MM.1S (cell line): ENCODE results near the gene TLCD3B.
A peak's percentile ranks its signal among the peaks of the same experiment; 100 is the strongest.

ENCODE experiments used
- DNase-seq: peaks from one replicate; pipeline ENCODE4 v3.0.0-alpha.2; 2015
- H2AFZ ChIP-seq: fragments of 300-600 bp; sonication (generic); 2 replicates; pipeline ENCODE4 v1.6.0; 2016; ENCODE audit warnings: antibody characterized with exemption, low read length
- H3F3A ChIP-seq: fragments of 300-600 bp; sonication (generic); 2 replicates; pipeline ENCODE4 v1.6.1; 2016; ENCODE audit warnings: mild to moderate bottlenecking, antibody characterized with exemption, low read length, moderate library complexity, mixed read lengths; ENCODE audit not compliant: insufficient read depth
- H3K27ac ChIP-seq: fragments of 300-600 bp; sonication (generic); 2 replicates; pipeline ENCODE4 v1.5.1; 2016; ENCODE audit warnings: mild to moderate bottlenecking, low read length
- H3K27me3 ChIP-seq: fragments of 300-600 bp; sonication (generic); replicated peaks from 2 replicates; pipeline ENCODE4 v1.6.0; 2016; ENCODE audit warnings: low read length; ENCODE audit not compliant: insufficient read depth
- H3K36me3 ChIP-seq: fragments of 300-600 bp; sonication (generic); replicated peaks from 2 replicates; pipeline ENCODE4 v1.6.1; 2016; ENCODE audit warnings: mild to moderate bottlenecking, low read length, mixed read lengths; ENCODE audit not compliant: insufficient read depth
- H3K4me1 ChIP-seq: fragments of 300-600 bp; sonication (generic); 2 replicates; pipeline ENCODE4 v1.6.1; 2016; ENCODE audit warnings: low read length, mixed read lengths
- H3K4me2 ChIP-seq: fragments of 300-600 bp; sonication (generic); 2 replicates; pipeline ENCODE4 v1.6.0; 2016; ENCODE audit warnings: low read depth, low read length
- H3K4me3 ChIP-seq: fragments of 300-600 bp; sonication (generic); 2 replicates; pipeline ENCODE4 v1.5.1; 2016; ENCODE audit warnings: low read length, mixed read lengths
- H3K79me2 ChIP-seq: fragments of 300-600 bp; sonication (generic); 2 replicates; pipeline ENCODE4 v1.6.1; 2016; ENCODE audit warnings: mixed run types, low read length, mixed read lengths
- H3K9ac ChIP-seq: fragments of 300-600 bp; sonication (generic); 2 replicates; pipeline ENCODE4 v1.6.1; 2016; ENCODE audit warnings: low read length, mixed read lengths
- H3K9me2 ChIP-seq: fragments of 300-600 bp; sonication (generic); replicated peaks from 2 replicates; pipeline ENCODE4 v1.6.1; 2016; ENCODE audit warnings: mild to moderate bottlenecking, low read length, mixed read lengths; ENCODE audit not compliant: insufficient read depth
- H3K9me3 ChIP-seq: fragments of 300-600 bp; sonication (generic); replicated peaks from 2 replicates; pipeline ENCODE4 v1.6.1; 2016; ENCODE audit warnings: mild to moderate bottlenecking, low read length, mixed read lengths; ENCODE audit not compliant: insufficient read depth
- H4K20me1 ChIP-seq: fragments of 300-600 bp; sonication (generic); 2 replicates; pipeline ENCODE4 v1.6.1; 2016; ENCODE audit warnings: mild to moderate bottlenecking, low read length, moderate library complexity, mixed read lengths; ENCODE audit not compliant: insufficient read depth
- EZH2 ChIP-seq: fragments of 300-600 bp; sonication (generic); optimal IDR thresholded peaks from 2 replicates; pipeline ENCODE3; 2017; ENCODE audit warnings: low read depth, mild to moderate bottlenecking, antibody characterized with exemption, low read length, mixed read lengths
- EZH2phosphoT487 ChIP-seq: fragments of 300-600 bp; sonication (generic); IDR thresholded peaks from 2 replicates; pipeline ENCODE4 v1.6.1; 2018; ENCODE audit warnings: antibody characterized with exemption, low read length
- TF ChIP-seq, protein P1 (sequence below): fragments of 300-600 bp; sonication (generic); IDR thresholded peaks from 2 replicates; pipeline ENCODE4 v1.5.1; 2016; ENCODE audit warnings: antibody characterized with exemption, low read length, mixed read lengths

The TLCD3B gene

DNA sequence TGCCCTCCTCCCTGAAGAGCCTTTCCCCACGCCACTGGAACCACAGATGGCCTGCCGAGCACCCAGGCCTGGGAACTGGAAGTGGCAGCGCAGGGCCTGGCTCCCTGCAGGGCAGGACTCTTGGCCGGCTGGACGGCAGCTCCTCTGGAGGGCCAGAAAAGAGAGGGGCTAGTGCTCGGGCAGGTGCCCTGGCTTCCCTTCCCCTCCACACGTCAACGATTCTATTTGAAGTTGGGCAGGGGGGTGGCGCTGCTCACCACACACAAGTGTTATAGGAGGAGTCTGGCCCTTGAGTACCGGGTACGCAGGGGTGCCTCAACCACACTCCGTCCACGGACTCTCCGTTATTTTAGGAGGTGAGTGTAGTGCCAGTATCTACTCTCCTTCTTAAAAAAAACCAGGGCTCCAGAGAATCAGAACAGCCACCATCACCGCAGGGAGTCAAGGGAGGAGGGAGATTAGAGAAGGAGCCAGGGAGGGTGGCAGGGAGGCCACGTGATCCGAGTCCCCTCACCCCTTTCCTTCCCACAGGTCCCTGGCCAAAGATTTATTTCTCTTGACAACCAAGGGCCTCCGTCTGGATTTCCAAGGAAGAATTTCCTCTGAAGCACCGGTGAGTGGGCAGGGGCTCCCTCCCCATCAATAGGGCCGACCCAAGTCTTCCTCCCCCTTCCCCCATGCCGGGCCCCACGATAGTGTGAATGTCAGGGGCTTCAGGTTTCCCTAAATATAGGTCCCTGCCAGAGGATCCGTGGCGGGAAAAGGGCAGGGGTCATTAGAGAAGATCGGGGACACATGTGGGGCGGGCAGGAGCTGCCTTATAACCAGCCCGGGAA is 33.0 kb upstream of the TLCD3B start:
- H3K9me3 ChIP-seq: no peaks in the 10 kb centered on the region
- no peaks in the 10 kb centered on the region for H3K9me2 ChIP-seq
- peaks cover 13% of the 10 kb centered on the region for H3K36me3 ChIP-seq
- DNase-seq: peak; percentile 89
- no peaks in the 10 kb centered on the region for H3K27me3 ChIP-seq
- H3K4me3 ChIP-seq: peak overlapping the region; percentile 92
- peak overlapping the region; percentile 93 for H3K9ac ChIP-seq
- TF ChIP-seq, protein P1, sequence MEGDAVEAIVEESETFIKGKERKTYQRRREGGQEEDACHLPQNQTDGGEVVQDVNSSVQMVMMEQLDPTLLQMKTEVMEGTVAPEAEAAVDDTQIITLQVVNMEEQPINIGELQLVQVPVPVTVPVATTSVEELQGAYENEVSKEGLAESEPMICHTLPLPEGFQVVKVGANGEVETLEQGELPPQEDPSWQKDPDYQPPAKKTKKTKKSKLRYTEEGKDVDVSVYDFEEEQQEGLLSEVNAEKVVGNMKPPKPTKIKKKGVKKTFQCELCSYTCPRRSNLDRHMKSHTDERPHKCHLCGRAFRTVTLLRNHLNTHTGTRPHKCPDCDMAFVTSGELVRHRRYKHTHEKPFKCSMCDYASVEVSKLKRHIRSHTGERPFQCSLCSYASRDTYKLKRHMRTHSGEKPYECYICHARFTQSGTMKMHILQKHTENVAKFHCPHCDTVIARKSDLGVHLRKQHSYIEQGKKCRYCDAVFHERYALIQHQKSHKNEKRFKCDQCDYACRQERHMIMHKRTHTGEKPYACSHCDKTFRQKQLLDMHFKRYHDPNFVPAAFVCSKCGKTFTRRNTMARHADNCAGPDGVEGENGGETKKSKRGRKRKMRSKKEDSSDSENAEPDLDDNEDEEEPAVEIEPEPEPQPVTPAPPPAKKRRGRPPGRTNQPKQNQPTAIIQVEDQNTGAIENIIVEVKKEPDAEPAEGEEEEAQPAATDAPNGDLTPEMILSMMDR: peak; percentile 50
- no peak for TF ChIP-seq EZH2
- TF ChIP-seq EZH2phosphoT487: no peak
- peaks cover 22% of the 10 kb centered on the region for H3K4me1 ChIP-seq
- peak overlapping the region; percentile 90 for H3K4me2 ChIP-seq
- peak overlapping the region; percentile 82 for H2AFZ ChIP-seq
- H4K20me1 ChIP-seq: peaks cover 12% of the 10 kb centered on the region
- peaks cover 50% of the 10 kb centered on the region for H3K79me2 ChIP-seq
- H3K27ac ChIP-seq: peak overlapping the region; percentile 95
- H3F3A ChIP-seq: peaks cover 22% of the 10 kb centered on the region

DNA sequence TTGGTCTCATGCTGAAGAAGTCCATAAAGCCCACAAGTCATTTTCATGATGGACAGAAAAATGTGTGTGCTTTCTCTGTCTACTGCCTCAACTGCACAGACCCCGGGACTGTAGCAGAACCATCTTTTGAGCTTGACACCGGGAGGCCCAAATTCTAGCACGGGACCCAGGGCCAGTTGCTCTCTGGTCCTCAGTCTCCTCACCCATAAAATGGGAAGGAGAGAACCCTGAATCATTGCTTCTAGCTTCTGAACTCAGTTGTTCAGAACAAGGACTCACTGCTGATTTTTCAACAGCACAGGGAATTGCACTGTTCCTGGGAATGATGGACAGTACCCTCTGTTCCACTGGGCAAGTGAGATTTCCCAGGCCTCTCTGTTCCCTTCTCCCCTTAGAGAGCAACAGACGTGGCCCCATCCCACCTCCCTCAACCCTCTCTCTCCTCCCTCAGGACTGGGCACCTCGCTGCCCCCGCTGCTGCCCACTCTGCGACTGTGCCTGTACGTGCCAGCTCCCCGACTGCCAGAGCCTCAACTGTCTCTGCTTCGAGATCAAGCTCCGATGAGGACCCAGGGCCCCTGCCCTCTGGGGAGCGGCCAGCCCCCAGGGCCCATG is 32.3 kb upstream of the TLCD3B start:
- Histone ChIP-seq H3K79me2 (peaks cover 43% of the 10 kb centered on the region), H3K9ac (peak overlapping the region; percentile 93), H3K4me2 (peak overlapping the region; percentile 90), H3K36me3 (peaks cover 7% of the 10 kb centered on the region; the same call in 1 of the 2 replicates), H3K9me2 (no peaks in the 10 kb centered on the region), H2AFZ (peak overlapping the region; percentile 82), H3K27ac (peak overlapping the region; percentile 95), H3F3A (peaks cover 22% of the 10 kb centered on the region), H3K4me3 (peak overlapping the region; percentile 92), H3K9me3 (no peaks in the 10 kb centered on the region), H3K27me3 (no peaks in the 10 kb centered on the region), H3K4me1 (peaks cover 20% of the 10 kb centered on the region), H4K20me1 (peaks cover 7% of the 10 kb centered on the region)
- TF ChIP-seq EZH2 (no peak), EZH2phosphoT487 (no peak)
- TF ChIP-seq, protein P1: no peak
- no peak for DNase-seq

- H3K27me3 ChIP-seq: no peaks in the 10 kb centered on the region
- no peaks in the 10 kb centered on the region for H4K20me1 ChIP-seq
- no peak overlapping the region for H3K9ac ChIP-seq
- H3K27ac ChIP-seq: no peak overlapping the region
- peaks cover 17% of the 10 kb centered on the region for H3F3A ChIP-seq
- no peak overlapping the region for H3K4me2 ChIP-seq
- peaks cover 7% of the 10 kb centered on the region for H3K4me1 ChIP-seq
- no peaks in the 10 kb centered on the region for H3K9me2 ChIP-seq
- H2AFZ ChIP-seq: no peak overlapping the region
- peaks cover 21% of the 10 kb centered on the region for H3K79me2 ChIP-seq
- no peaks in the 10 kb centered on the region for H3K9me3 ChIP-seq
- DNase-seq: no peak
- TF ChIP-seq EZH2phosphoT487 (no peak), EZH2 (no peak)
- TF ChIP-seq, protein P1: no peak
- no peaks in the 10 kb centered on the region for H3K36me3 ChIP-seq
- no peak overlapping the region for H3K4me3 ChIP-seq
These were observed 29.9 kb upstream of the TLCD3B start for GRCh38 chr16:30060836-30061554.
